NCI-H2107 treated with DMSO at 0.1 percent for 48 hours (cell line): ENCODE results near the gene MUC4.

ENCODE experiments used
- DNase-seq: peaks from one replicate; lab custom pipeline; 2025; ENCODE audit not compliant: unreplicated experiment; lab: John Stamatoyannopoulos, UW

Gene MUC4

GRCh38 chr3:195811756-195812155 lies at the start of gene MUC4:
Gene MUC4 (minus strand): TSS chr3:195811929. CDS start chr3:195811817, 112 bp downstream.
- DNase-seq = no peak

- DNase-seq = no peak
Observed at GRCh38 chr3:195860456-195860855, 48.7 kb upstream of the MUC4 start.

GRCh38 chr3:195859846-195860411 lies 48.2 kb upstream of the MUC4 start:
- DNase-seq = peak; percentile 49

GRCh38 chr3:195859061-195859845 lies 47.5 kb upstream of the MUC4 start:
- DNase-seq = peak; percentile 65

GRCh38 chr3:195856410-195857084 lies 44.8 kb upstream of the MUC4 start:
- no peak for DNase-seq

GRCh38 chr3:195855471-195856409 lies 44.0 kb upstream of the MUC4 start:
- DNase-seq = peak; percentile 16

- no peak for DNase-seq
Observed at GRCh38 chr3:195854628-195855294, 43.0 kb upstream of the MUC4 start.

GRCh38 chr3:195853996-195854395 lies 42.3 kb upstream of the MUC4 start:
- no peak for DNase-seq

GRCh38 chr3:195853036-195853435 lies 41.3 kb upstream of the MUC4 start:
- no peak for DNase-seq

GRCh38 chr3:195850857-195851543 lies 39.3 kb upstream of the MUC4 start:
- peak; percentile 99 for DNase-seq

GRCh38 chr3:195849322-195850074 lies 37.8 kb upstream of the MUC4 start:
- peak; percentile 36 for DNase-seq

GRCh38 chr3:195847055-195847950 lies 35.6 kb upstream of the MUC4 start:
- no peak for DNase-seq

GRCh38 chr3:195845483-195845882 lies 33.8 kb upstream of the MUC4 start:
- DNase-seq = no peak

GRCh38 chr3:195844671-195845218 lies 33.0 kb upstream of the MUC4 start:
- no peak for DNase-seq

GRCh38 chr3:195839260-195840010 lies 27.7 kb upstream of the MUC4 start:
- DNase-seq = no peak

- DNase-seq = no peak
Observed at GRCh38 chr3:195838714-195839113, 27.0 kb upstream of the MUC4 start.

- DNase-seq = no peak
Observed at GRCh38 chr3:195836476-195837135, 24.9 kb upstream of the MUC4 start.
